OCI-LY7 (cell line): Measurements from ENCODE around the gene INSIG2. TPM values are rescaled to one million over a fixed set of nuclear protein-coding genes. Genes with fewer than 3 reads are reported as not detected.

ENCODE experiments used
- BruUV-seq: library from RNA; stranded (reverse); fragments of 400-500 nt; replicated peaks from 2 replicates; lab custom pipeline; 2021; lab: Mats Ljungman, UMichigan
- CTCF ChIA-PET: fragments of 300-600 bp; sonication (Branson Sonifier 250); formaldehyde crosslinking; loops from one replicate; lab custom pipeline; 2022; ENCODE audit warnings: antibody characterized with exemption; ENCODE audit not compliant: unreplicated experiment; lab: Charles Lee
- POLR2A ChIA-PET: fragments of 300-600 bp; sonication (Branson Sonifier 250); formaldehyde crosslinking; loops from one replicate; lab custom pipeline; 2022; ENCODE audit warnings: antibody characterized with exemption; lab: Charles Lee
- DNase-seq: peaks from one replicate; pipeline ENCODE4 v3.0.0-alpha.2; 2015; ENCODE audit warnings: low spot score
- H2AFZ ChIP-seq: fragments of 200-600 bp; sonication (generic), shearing (Covaris generic); 2 replicates; pipeline ENCODE4 v1.6.1; 2014; ENCODE audit warnings: mild to moderate bottlenecking, antibody characterized with exemption, low read length, moderate library complexity
- H3K27ac ChIP-seq: fragments of 200-600 bp; sonication (generic); 2 replicates; pipeline ENCODE4 v1.5.1; 2014; ENCODE audit warnings: mixed run types, low read depth, mild to moderate bottlenecking, moderate library complexity, low read length, inconsistent platforms; ENCODE audit not compliant: poor library complexity, severe bottlenecking
- H3K36me3 ChIP-seq: fragments of 200-600 bp; sonication (generic); 2 replicates; pipeline ENCODE4 v1.6.1; 2014; ENCODE audit warnings: mild to moderate bottlenecking, antibody characterized with exemption, low read length, moderate library complexity, mixed read lengths; ENCODE audit not compliant: insufficient read depth
- H3K4me1 ChIP-seq: fragments of 200-600 bp; sonication (generic); 2 replicates; pipeline ENCODE4 v1.5.1; 2014; ENCODE audit warnings: mild to moderate bottlenecking, low read length; ENCODE audit not compliant: insufficient read depth, poor library complexity, severe bottlenecking
- H3K4me2 ChIP-seq: fragments of 200-600 bp; sonication (generic); 2 replicates; pipeline ENCODE4 v1.6.1; 2014; ENCODE audit warnings: mild to moderate bottlenecking, low read length
- H3K4me3 ChIP-seq: fragments of 200-600 bp; sonication (generic); 2 replicates; pipeline ENCODE4 v1.5.1; 2014; ENCODE audit warnings: mild to moderate bottlenecking, low read depth, low read length; ENCODE audit not compliant: poor library complexity, severe bottlenecking
- H3K79me2 ChIP-seq: fragments of 200-600 bp; sonication (generic); 2 replicates; pipeline ENCODE4 v1.6.1; 2016; ENCODE audit warnings: low read depth, mild to moderate bottlenecking, low read length, moderate library complexity, mixed read lengths; ENCODE audit not compliant: insufficient read depth
- H3K9me2 ChIP-seq: fragments of 200-600 bp; sonication (generic); 2 replicates; pipeline ENCODE4 v1.6.1; 2016; ENCODE audit warnings: mild to moderate bottlenecking, low read length, mixed read lengths; ENCODE audit not compliant: insufficient read depth
- H3K9me3 ChIP-seq: fragments of 200-600 bp; sonication (generic); 2 replicates; pipeline ENCODE4 v1.6.1; 2014; ENCODE audit warnings: mild to moderate bottlenecking, mixed run types, low read length, mixed read lengths
- H4K20me1 ChIP-seq: fragments of 200-600 bp; sonication (generic); 2 replicates; pipeline ENCODE4 v1.6.1; 2014; ENCODE audit warnings: mild to moderate bottlenecking, antibody characterized with exemption, low read length, moderate library complexity, mixed read lengths; ENCODE audit not compliant: insufficient read depth
- EZH2phosphoT487 ChIP-seq: fragments of 200-600 bp; sonication (generic); IDR thresholded peaks from 2 replicates; pipeline ENCODE4 v1.6.1; 2018; ENCODE audit warnings: low read depth, borderline replicate concordance, mild to moderate bottlenecking, mixed run types, antibody characterized with exemption, low read length, moderate library complexity, mixed read lengths
- intact Hi-C: fragments of 100-400 bp; cut with micrococcal nuclease; formaldehyde crosslinking; loops from one replicate; pipeline ENCODE4 v1.10.0; 2022; ENCODE audit not compliant: unreplicated experiment
- total RNA-seq, 2 experiments: library from RNA; depleted of rRNA in 1 of 2; stranded (reverse); fragments of >200 nt in 1 of 2; shearing (Covaris generic) in 1 of 2; gene quantifications; 2 replicates each; pipeline ENCODE4 v1.2.3, GENCODE V29; 2014 to 2022
- TF ChIP-seq, protein P1 (sequence below): fragments of 200-600 bp; sonication (generic); conservative IDR thresholded peaks from 2 replicates; pipeline ENCODE4 v1.5.1; 2014; ENCODE audit warnings: mild to moderate bottlenecking, antibody characterized with exemption, low read length, moderate library complexity, mixed read lengths

Gene INSIG2
- total RNA-seq, 2 experiments from 2014 or later: 5.9 to 21.2 TPM

DNA sequence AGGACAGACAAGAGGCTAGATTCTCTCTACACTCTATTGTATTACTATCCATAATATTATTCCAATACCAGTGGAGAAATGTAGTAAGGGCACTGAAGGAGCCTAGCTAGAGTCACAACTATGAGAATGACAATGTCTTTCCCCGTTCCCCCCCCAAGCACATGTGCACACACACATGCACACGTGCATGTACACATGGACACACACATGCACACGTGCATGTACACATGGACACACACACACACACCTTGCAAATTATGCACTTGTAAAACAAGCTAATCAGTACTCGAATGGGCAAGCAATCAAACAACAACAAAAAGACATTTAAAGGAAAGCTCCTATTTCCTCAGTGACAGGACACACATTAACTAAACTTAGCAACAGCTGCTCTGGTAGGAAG, 65.2 kb downstream of the INSIG2 start:
- Histone ChIP-seq H3K4me3 (no peak overlapping the region), H3K4me1 (no peaks in the 10 kb centered on the region), H2AFZ (no peak overlapping the region), H3K79me2 (no peaks in the 10 kb centered on the region), H3K9me2 (no peaks in the 10 kb centered on the region), H3K9me3 (no peaks in the 10 kb centered on the region), H4K20me1 (no peaks in the 10 kb centered on the region), H3K4me2 (no peak overlapping the region), H3K27ac (no peak overlapping the region), H3K36me3 (no peaks in the 10 kb centered on the region)
- intact Hi-C loops: no loop called here
- TF ChIP-seq EZH2phosphoT487: no peak
- POLR2A ChIA-PET: no interaction called here
- CTCF ChIA-PET: no interaction called here
- no peak for DNase-seq
- BruUV-seq: no TSS peak

DNA sequence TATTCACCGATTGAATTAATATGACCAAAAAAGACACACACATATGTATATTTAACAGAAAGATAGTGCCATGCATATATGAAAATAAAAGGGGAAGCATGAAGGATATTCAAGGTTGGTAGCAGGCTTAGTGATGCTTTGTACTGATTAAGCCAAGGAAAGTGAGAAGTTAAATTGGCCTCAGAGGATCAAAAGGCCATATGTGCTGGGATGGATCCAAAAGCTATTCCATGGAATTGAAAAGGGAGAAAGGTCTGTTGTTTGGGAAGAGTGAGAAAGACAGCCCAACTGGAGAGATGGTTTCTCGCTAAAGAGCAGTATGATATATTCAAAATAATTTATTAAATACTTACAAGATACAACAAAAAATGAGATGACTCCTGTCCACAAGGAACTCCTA, 65.9 kb downstream of the INSIG2 start:
- DNase-seq: no peak
- Histone ChIP-seq H3K4me2 (no peak overlapping the region), H3K36me3 (no peaks in the 10 kb centered on the region), H2AFZ (no peak overlapping the region), H3K4me1 (no peaks in the 10 kb centered on the region), H3K9me2 (no peaks in the 10 kb centered on the region), H4K20me1 (no peaks in the 10 kb centered on the region), H3K27ac (no peak overlapping the region), H3K79me2 (no peaks in the 10 kb centered on the region), H3K9me3 (no peaks in the 10 kb centered on the region), H3K4me3 (no peak overlapping the region)
- ChIA-PET POLR2A (no interaction called here), CTCF (no interaction called here)
- no TSS peak for BruUV-seq
- intact Hi-C loops: no loop called here
- TF ChIP-seq EZH2phosphoT487: no peak
- TF ChIP-seq, protein P1, sequence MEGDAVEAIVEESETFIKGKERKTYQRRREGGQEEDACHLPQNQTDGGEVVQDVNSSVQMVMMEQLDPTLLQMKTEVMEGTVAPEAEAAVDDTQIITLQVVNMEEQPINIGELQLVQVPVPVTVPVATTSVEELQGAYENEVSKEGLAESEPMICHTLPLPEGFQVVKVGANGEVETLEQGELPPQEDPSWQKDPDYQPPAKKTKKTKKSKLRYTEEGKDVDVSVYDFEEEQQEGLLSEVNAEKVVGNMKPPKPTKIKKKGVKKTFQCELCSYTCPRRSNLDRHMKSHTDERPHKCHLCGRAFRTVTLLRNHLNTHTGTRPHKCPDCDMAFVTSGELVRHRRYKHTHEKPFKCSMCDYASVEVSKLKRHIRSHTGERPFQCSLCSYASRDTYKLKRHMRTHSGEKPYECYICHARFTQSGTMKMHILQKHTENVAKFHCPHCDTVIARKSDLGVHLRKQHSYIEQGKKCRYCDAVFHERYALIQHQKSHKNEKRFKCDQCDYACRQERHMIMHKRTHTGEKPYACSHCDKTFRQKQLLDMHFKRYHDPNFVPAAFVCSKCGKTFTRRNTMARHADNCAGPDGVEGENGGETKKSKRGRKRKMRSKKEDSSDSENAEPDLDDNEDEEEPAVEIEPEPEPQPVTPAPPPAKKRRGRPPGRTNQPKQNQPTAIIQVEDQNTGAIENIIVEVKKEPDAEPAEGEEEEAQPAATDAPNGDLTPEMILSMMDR: no peak

Other genes with a start within 250 kb of the INSIG2 start
- gene CCDC93, start 74.4 kb upstream of the INSIG2 start, total RNA-seq (2014; rRNA removed; shearing (Covaris generic)): 25.6 and 28.2 TPM in 2 replicates
- gene CCDC93, start 74.4 kb upstream of the INSIG2 start, total RNA-seq (2022): 50.0 and 53.8 TPM in 2 replicates